SK-N-SH treated with all-trans-retinoic acid at 6 μM for 48 hours (cell line): ENCODE measurements around the gene RC3H1.
"Not testable (repeated sequence)": the region's sequence is repeated elsewhere in the genome, so short reads cannot be mapped to it uniquely, and the experiment has no call there.

Experiments used
- ATAC-seq: fragments of 200-7000 bp; cut with Tn5 transposase; 3 replicates; pipeline ENCODE4 v1.9.1; 2020; ENCODE audit warnings: mild to moderate bottlenecking, moderate library complexity
- ARNTL ChIP-seq: fragments of 450-650 bp; formaldehyde crosslinking; IDR thresholded peaks from 2 replicates; pipeline ENCODE4 v1.5.0; 2020; ENCODE audit warnings: low read depth, mild to moderate bottlenecking, moderate library complexity, borderline replicate concordance
- BACH2 ChIP-seq: fragments of 250-450 bp; sonication (Bioruptor Pico); IDR thresholded peaks from 2 replicates; pipeline ENCODE4 v1.9.0; 2021; ENCODE audit warnings: mild to moderate bottlenecking, borderline replicate concordance
- CSDC2 ChIP-seq: fragments of 250-450 bp; sonication (Bioruptor Pico); IDR thresholded peaks from 2 replicates; pipeline ENCODE4 v1.5.0; 2020; ENCODE audit warnings: mild to moderate bottlenecking, moderate library complexity
- ESRRG ChIP-seq: fragments of 250-450 bp; sonication (Bioruptor Pico); IDR thresholded peaks from 2 replicates; pipeline ENCODE4 v1.6.1; 2021; ENCODE audit warnings: mild to moderate bottlenecking
- GLIS3 ChIP-seq: fragments of 250-450 bp; sonication (Bioruptor Pico); IDR thresholded peaks from 2 replicates; pipeline ENCODE4 v1.5.0; 2020; ENCODE audit warnings: mild to moderate bottlenecking, moderate library complexity
- ISL1 ChIP-seq: fragments of 250-450 bp; sonication (Bioruptor Pico); IDR thresholded peaks from 2 replicates; pipeline ENCODE4 v2.1.2; 2022; ENCODE audit warnings: mild to moderate bottlenecking, moderate library complexity
- OSR1 ChIP-seq: fragments of 250-450 bp; sonication (Bioruptor Pico); IDR thresholded peaks from 2 replicates; pipeline ENCODE4 v1.8.0; 2022; ENCODE audit warnings: moderate library complexity, mild to moderate bottlenecking, inconsistent platforms
- PPARA ChIP-seq: fragments of 250-450 bp; sonication (Bioruptor Pico); IDR thresholded peaks from 2 replicates; pipeline ENCODE4 v1.5.0; 2020; ENCODE audit warnings: mild to moderate bottlenecking, borderline replicate concordance
- TCF4 ChIP-seq: fragments of 250-450 bp; sonication (Bioruptor Pico); IDR thresholded peaks from 2 replicates; pipeline ENCODE4 v1.8.0; 2021; ENCODE audit warnings: mild to moderate bottlenecking, moderate library complexity, borderline replicate concordance
- TOX ChIP-seq: fragments of 250-450 bp; sonication (Bioruptor Pico); IDR thresholded peaks from 2 replicates; pipeline ENCODE4 v1.8.0; 2021; ENCODE audit warnings: mild to moderate bottlenecking, moderate library complexity, borderline replicate concordance
- ZC3H10 ChIP-seq: fragments of 250-450 bp; sonication (Bioruptor Pico); IDR thresholded peaks from 2 replicates; pipeline ENCODE4 v1.5.1; 2021; ENCODE audit warnings: mild to moderate bottlenecking, moderate library complexity
- ZFP3 ChIP-seq: fragments of 250-450 bp; sonication (Bioruptor Pico); IDR thresholded peaks from 2 replicates; pipeline ENCODE4 v1.5.0; 2020; ENCODE audit warnings: mild to moderate bottlenecking, moderate library complexity
- ZNF565 ChIP-seq: fragments of 450-650 bp; formaldehyde crosslinking; conservative IDR thresholded peaks from 2 replicates; pipeline ENCODE4 v1.5.0; 2020; ENCODE audit warnings: low read depth, mild to moderate bottlenecking, moderate library complexity
- ZNF8 ChIP-seq: fragments of 450-650 bp; formaldehyde crosslinking; IDR thresholded peaks from 2 replicates; pipeline ENCODE4 v1.5.0; 2020; ENCODE audit warnings: mild to moderate bottlenecking, moderate library complexity
- TF ChIP-seq, protein P1 (sequence below): fragments of 250-450 bp; sonication (Bioruptor Pico); IDR thresholded peaks from 2 replicates; pipeline ENCODE4 v1.5.0; 2020; ENCODE audit warnings: mild to moderate bottlenecking, moderate library complexity
- TF ChIP-seq, protein P2 (sequence below): fragments of 250-450 bp; sonication (Bioruptor Pico); IDR thresholded peaks from 2 replicates; pipeline ENCODE4 v1.8.0; 2021; ENCODE audit warnings: low read depth, mild to moderate bottlenecking, moderate library complexity, borderline replicate concordance
- TF ChIP-seq, protein P3 (sequence below): fragments of 250-450 bp; sonication (Bioruptor Pico); IDR thresholded peaks from 2 replicates; pipeline ENCODE4 v1.5.1; 2021; ENCODE audit warnings: mild to moderate bottlenecking, moderate library complexity
- TF ChIP-seq, protein P4 (sequence below): fragments of 250-450 bp; sonication (Bioruptor Pico); IDR thresholded peaks from 2 replicates; pipeline ENCODE4 v1.8.0; 2020; ENCODE audit warnings: mild to moderate bottlenecking, moderate library complexity, borderline replicate concordance

Gene RC3H1

DNA sequence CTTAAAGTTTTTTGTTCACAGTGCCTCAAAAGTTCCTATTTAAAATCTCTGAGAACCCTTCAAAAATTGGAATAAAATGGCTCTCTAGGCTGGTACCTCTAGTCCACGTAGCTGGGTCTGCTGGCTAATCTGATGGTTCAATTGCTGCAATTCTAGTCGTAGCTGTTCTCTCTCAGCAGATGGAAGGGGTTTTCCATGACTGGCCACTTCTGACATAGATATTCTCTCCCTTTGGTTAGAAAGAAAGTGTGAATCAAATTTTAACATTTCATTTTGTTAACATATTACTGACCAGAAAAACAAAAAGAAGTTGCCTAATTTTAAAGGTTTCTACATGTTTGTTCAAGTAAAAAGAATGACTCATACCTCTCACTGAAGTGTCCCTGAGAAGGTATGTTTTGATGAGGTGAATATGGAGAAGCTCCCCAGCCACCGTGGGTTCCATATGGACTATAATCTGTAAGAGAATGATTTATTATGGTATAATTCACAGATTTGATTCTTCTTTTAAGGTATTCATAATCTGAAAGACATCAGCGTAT lies 75.7 kb downstream of the RC3H1 start:
- TF ChIP-seq, protein P1, sequence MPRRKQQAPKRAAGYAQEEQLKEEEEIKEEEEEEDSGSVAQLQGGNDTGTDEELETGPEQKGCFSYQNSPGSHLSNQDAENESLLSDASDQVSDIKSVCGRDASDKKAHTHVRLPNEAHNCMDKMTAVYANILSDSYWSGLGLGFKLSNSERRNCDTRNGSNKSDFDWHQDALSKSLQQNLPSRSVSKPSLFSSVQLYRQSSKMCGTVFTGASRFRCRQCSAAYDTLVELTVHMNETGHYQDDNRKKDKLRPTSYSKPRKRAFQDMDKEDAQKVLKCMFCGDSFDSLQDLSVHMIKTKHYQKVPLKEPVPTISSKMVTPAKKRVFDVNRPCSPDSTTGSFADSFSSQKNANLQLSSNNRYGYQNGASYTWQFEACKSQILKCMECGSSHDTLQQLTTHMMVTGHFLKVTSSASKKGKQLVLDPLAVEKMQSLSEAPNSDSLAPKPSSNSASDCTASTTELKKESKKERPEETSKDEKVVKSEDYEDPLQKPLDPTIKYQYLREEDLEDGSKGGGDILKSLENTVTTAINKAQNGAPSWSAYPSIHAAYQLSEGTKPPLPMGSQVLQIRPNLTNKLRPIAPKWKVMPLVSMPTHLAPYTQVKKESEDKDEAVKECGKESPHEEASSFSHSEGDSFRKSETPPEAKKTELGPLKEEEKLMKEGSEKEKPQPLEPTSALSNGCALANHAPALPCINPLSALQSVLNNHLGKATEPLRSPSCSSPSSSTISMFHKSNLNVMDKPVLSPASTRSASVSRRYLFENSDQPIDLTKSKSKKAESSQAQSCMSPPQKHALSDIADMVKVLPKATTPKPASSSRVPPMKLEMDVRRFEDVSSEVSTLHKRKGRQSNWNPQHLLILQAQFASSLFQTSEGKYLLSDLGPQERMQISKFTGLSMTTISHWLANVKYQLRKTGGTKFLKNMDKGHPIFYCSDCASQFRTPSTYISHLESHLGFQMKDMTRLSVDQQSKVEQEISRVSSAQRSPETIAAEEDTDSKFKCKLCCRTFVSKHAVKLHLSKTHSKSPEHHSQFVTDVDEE (CRISPR knock-in tag): no peak
- TF ChIP-seq, protein P2, sequence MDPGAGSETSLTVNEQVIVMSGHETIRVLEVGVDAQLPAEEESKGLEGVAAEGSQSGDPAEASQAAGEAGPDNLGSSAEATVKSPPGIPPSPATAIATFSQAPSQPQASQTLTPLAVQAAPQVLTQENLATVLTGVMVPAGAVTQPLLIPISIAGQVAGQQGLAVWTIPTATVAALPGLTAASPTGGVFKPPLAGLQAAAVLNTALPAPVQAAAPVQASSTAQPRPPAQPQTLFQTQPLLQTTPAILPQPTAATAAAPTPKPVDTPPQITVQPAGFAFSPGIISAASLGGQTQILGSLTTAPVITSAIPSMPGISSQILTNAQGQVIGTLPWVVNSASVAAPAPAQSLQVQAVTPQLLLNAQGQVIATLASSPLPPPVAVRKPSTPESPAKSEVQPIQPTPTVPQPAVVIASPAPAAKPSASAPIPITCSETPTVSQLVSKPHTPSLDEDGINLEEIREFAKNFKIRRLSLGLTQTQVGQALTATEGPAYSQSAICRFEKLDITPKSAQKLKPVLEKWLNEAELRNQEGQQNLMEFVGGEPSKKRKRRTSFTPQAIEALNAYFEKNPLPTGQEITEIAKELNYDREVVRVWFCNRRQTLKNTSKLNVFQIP (CRISPR knock-in tag): no peak
- TF ChIP-seq CSDC2: no peak
- no peak for TF ChIP-seq ESRRG (CRISPR knock-in tag)
- no peak for TF ChIP-seq OSR1 (CRISPR knock-in tag)
- no peak for TF ChIP-seq GLIS3 (CRISPR knock-in tag)
- no peak for TF ChIP-seq ARNTL (CRISPR knock-in tag)
- no peak for TF ChIP-seq PPARA (CRISPR knock-in tag)
- no peak for TF ChIP-seq ZNF8
- ATAC-seq: no peak

DNA sequence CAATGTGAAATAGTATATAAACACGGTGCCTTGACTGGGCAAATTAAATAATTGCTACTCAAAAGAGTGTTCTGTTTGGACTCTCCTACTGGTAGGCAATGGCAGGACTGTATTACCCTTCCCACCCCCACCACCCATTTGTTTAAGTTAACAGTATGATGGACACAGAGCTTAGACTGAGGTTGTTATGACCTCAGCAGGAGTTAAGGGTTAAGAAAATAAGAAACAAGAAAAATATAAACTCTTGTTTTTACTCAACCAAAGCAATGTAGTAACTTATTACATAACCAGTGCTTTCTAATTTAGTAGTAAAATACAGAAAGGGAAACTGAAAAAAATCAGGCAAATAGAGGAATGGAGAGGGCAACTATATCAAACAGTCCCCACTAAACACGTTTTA lies 85.1 kb downstream of the RC3H1 start:
- no peak for ATAC-seq
- TF ChIP-seq TOX (CRISPR knock-in tag) (no peak), CSDC2 (no peak), ZFP3 (CRISPR knock-in tag) (no peak), ZNF565 (CRISPR knock-in tag) (no peak), ZC3H10 (CRISPR knock-in tag) (no peak), OSR1 (CRISPR knock-in tag) (no peak)
- TF ChIP-seq, protein P2 (CRISPR knock-in tag): no peak
- TF ChIP-seq, protein P1 (CRISPR knock-in tag): no peak
- TF ChIP-seq, protein P3, sequence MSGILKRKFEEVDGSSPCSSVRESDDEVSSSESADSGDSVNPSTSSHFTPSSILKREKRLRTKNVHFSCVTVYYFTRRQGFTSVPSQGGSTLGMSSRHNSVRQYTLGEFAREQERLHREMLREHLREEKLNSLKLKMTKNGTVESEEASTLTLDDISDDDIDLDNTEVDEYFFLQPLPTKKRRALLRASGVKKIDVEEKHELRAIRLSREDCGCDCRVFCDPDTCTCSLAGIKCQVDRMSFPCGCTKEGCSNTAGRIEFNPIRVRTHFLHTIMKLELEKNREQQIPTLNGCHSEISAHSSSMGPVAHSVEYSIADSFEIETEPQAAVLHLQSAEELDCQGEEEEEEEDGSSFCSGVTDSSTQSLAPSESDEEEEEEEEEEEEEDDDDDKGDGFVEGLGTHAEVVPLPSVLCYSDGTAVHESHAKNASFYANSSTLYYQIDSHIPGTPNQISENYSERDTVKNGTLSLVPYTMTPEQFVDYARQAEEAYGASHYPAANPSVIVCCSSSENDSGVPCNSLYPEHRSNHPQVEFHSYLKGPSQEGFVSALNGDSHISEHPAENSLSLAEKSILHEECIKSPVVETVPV (CRISPR knock-in tag): no peak
- TF ChIP-seq, protein P4, sequence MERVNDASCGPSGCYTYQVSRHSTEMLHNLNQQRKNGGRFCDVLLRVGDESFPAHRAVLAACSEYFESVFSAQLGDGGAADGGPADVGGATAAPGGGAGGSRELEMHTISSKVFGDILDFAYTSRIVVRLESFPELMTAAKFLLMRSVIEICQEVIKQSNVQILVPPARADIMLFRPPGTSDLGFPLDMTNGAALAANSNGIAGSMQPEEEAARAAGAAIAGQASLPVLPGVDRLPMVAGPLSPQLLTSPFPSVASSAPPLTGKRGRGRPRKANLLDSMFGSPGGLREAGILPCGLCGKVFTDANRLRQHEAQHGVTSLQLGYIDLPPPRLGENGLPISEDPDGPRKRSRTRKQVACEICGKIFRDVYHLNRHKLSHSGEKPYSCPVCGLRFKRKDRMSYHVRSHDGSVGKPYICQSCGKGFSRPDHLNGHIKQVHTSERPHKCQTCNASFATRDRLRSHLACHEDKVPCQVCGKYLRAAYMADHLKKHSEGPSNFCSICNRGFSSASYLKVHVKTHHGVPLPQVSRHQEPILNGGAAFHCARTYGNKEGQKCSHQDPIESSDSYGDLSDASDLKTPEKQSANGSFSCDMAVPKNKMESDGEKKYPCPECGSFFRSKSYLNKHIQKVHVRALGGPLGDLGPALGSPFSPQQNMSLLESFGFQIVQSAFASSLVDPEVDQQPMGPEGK (CRISPR knock-in tag): no peak

DNA sequence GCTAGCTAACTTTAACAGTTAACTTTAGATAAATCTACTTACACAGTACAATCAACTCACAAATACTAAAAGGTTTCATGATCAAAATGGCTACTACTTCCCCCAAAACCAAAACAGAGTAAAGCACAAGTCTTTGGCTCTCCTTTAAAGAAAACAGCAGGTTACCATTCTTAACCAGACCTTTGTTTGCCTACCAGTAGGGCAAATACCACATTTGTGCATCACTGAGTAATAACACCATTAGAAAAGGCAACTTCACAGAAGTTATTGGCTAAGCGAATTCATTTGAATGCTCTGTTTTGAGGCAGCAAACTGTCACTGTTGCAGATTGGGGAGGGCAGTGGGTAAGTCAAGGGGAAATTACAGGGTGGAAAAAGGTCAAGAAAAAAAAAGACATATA lies 87.7 kb downstream of the RC3H1 start:
- no peak for TF ChIP-seq TCF4 (CRISPR knock-in tag)
- no peak for TF ChIP-seq ZNF8
- no peak for TF ChIP-seq ZNF565 (CRISPR knock-in tag)
- no peak for TF ChIP-seq ESRRG (CRISPR knock-in tag)
- no peak for TF ChIP-seq PPARA (CRISPR knock-in tag)
- TF ChIP-seq, protein P2 (CRISPR knock-in tag): no peak
- TF ChIP-seq ZFP3 (CRISPR knock-in tag): no peak
- TF ChIP-seq GLIS3 (CRISPR knock-in tag): no peak
- TF ChIP-seq ISL1 (CRISPR knock-in tag): no peak
- TF ChIP-seq, protein P4 (CRISPR knock-in tag): no peak
- TF ChIP-seq BACH2 (CRISPR knock-in tag): no peak
- TF ChIP-seq, all 23 proteins: peak for 0
- no peak for ATAC-seq

DNA sequence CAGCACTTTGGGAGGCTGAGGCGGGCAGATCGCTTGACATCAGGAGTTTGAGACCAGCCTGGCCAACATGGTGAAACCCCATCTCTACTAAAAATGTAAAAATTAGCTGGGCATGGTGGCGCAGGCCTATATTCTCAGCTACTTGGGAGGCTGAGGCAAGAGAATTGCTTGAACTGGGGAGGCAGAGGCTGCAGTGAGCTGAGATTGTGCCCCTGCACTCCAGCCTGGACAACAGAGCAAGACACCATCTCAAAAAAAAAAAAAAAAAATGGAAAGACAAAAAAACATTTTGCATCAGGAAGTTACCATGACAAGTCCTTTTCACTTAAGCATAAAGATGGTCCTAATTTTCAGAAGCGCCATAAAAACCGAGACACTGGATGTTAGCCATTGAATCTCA lies 91.6 kb downstream of the RC3H1 start:
- not testable (repeated sequence) for ATAC-seq
